ENCODE results near the gene BEND6.

DNA sequence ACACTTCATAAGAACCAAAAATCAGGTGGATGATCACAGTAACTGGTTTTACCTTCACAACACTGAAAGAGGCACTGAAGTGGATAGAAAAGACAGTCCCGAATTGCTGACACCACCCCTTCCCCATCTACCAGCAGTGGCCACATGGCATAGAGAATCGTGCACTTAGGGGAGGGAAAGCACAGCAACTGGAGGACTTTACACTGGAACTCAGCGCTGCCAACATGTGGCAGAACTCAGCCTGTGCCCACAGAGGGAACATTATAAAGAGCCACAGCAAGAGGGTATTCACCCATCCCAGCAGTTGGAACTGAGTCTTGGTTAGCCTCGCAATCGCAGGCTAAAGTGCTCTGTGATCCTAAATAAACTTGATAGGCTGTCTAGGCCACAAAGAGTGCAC is 85.1 kb downstream of the BEND6 start:
- TF ChIP-seq POLR2A (IDR thresholded peaks at IDR 0.05) (no peak), POLR2AphosphoS5 (IDR thresholded peaks at IDR 0.05) (no peak)
- TF ChIP-seq, protein P1, sequence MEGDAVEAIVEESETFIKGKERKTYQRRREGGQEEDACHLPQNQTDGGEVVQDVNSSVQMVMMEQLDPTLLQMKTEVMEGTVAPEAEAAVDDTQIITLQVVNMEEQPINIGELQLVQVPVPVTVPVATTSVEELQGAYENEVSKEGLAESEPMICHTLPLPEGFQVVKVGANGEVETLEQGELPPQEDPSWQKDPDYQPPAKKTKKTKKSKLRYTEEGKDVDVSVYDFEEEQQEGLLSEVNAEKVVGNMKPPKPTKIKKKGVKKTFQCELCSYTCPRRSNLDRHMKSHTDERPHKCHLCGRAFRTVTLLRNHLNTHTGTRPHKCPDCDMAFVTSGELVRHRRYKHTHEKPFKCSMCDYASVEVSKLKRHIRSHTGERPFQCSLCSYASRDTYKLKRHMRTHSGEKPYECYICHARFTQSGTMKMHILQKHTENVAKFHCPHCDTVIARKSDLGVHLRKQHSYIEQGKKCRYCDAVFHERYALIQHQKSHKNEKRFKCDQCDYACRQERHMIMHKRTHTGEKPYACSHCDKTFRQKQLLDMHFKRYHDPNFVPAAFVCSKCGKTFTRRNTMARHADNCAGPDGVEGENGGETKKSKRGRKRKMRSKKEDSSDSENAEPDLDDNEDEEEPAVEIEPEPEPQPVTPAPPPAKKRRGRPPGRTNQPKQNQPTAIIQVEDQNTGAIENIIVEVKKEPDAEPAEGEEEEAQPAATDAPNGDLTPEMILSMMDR (IDR thresholded peaks at IDR 0.05), result no peak
